Measurements from ENCODE around the gene PRRC2A. TPM values are rescaled to one million over a fixed set of nuclear protein-coding genes. Genes with fewer than 3 reads are reported as not detected.
A peak's percentile ranks its signal among the peaks of the same experiment; 100 is the strongest.

The PRRC2A gene
- total RNA-seq, 2 donors from 2014 or later, result 226 to 237 TPM

DNA sequence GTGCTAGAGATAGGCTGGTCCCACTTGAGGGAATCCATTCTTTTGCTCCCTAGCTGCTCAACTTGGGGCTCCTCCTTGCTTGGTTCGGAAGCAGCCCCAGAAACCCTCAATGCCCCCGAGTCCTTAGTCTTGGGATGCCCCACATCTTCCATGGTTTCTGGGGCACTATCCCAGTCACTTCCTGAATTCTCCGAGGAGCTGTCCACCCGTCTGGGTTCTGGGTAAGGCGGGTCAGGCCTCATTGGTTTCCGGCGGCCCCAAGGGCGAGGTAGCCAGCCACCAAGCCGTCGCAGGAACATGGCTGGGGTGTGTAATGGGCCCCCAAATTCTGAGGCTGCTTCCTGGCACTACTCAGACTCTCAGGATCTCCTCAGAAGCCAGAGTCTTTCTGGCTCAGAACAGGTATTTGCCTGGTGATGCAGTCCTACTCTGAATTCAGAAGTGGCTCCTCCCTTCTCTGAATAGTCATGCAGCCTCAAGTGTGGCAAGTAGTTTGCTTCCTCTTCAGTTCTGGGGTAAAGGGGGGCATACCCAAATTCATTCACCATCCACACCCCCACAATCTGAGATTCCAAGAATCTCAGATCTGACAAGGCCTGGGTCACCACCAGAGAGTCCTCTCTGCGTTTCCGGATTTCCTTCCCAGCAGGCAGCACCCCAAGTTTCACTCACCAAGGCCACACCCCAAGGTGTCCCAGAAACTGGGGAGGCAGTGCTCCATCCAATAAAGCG, 39.3 kb downstream of the PRRC2A start:
- Mint-ChIP-seq H3K27ac (peak overlapping the region; percentile 95), H3K36me3 (ENCODE audit: low read depth) (peaks cover 91% of the 10 kb centered on the region), H3K4me1 (peaks cover 33% of the 10 kb centered on the region), H3K4me3 (peak overlapping the region; percentile 96), H3K9me3 (no peaks in the 10 kb centered on the region), H3K27me3 (no peaks in the 10 kb centered on the region)
- peak; percentile 62 for ATAC-seq (replicated peaks)

DNA sequence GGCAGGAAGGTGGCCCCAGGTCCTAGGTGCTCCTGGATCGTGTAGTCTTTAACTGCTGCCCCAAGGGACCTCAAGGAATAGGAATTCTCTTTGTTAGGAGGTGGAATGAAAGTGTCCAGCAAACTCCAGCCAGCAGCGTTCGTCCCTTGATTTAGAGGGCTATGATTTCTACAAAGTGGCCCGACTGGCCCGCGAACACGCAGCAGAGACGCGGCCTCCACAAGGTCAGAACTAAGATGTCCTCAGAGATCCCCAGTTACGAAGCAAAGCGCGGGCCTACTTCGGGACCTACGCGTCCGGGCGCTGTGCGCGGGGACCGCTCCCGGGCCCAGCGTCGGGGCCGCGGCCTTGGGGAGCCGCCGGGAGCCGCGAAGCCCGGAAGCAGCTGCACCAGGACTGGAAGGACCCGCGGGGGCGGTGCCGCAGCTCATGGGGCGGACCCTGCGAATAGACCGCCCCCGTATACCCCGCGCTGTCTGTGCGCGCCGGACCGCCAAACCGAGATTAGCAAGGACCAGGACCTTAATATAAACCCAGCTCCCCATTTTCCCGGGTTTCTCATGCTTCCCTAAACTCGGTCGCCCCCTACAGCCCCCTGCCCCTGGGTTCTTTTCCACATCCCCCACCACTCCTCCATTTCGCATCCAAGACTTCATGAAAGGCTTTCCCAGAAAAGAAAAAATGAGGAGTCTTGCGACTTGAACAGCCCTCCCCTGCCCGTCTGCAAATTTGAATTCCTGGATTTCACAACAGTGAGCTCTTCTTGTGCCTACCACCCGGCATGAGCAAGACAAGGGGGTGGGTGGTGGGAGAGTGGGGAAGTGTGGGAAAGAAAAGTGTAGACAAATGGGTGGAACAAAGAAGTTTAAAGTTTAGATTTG, 40.1 kb downstream of the PRRC2A start, which contains the start of gene C6orf47:
TSS of gene C6orf47 (minus strand) at position 398 of the 881 bp plus-strand sequence. CDS start 831 bp downstream, outside the sequence.
- peak within 1 kb of the TSS; percentile 95 for H3K27ac Mint-ChIP-seq
- H3K4me1 Mint-ChIP-seq, result peaks cover 30% of the 10 kb centered on the region
- ATAC-seq (replicated peaks), result peak; percentile 64
- H3K36me3 Mint-ChIP-seq (ENCODE audit: low read depth), result peaks cover 92% of the 10 kb centered on the region
- peak within 1 kb of the TSS; percentile 96 for H3K4me3 Mint-ChIP-seq
- no peaks in the 10 kb centered on the region for H3K27me3 Mint-ChIP-seq
- H3K9me3 Mint-ChIP-seq, result no peaks in the 10 kb centered on the region

DNA sequence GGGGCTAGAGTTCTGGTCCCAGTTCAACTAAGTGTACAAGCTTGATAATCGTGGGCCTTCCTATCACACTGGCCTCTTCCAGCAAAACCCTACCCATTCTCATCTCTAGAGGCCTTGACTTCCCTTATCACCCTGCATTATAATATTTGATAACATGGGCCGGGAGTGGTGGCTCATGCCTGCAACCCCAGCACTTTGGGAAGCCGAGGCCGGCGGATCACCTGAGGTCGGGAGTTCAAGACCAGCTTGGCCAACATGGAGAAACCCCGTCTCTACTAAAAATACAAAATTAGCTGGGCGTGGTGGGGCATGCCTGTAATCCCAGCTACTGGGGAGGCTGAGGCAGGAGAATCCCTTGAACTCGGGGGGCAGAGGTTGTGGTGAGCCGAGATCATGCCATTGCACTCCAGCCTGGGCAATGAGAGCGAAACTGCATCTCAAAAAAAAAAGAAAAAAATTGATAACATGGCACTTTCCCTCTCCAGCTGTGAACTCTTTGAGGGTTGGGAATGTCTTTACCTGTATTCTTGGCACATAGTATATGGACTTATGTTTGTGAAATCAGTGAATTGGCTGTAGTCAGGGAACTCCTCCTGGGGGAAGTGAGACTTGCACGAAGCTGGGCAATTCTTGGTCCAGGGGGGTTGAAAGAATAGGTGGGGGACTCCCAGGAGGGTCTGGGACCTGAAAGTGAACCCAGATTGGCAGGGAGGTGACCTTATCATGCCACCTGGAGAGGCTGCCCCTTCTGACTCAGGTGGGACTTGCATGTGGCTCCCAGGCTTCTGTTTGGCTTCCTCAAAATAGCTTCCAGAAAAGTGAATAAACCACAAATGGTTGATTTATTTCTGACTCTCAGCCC, 41.0 kb downstream of the PRRC2A start:
- H3K27ac Mint-ChIP-seq, result peak overlapping the region; percentile 95
- H3K4me1 Mint-ChIP-seq, result peaks cover 26% of the 10 kb centered on the region
- H3K27me3 Mint-ChIP-seq, result no peaks in the 10 kb centered on the region
- peaks cover 92% of the 10 kb centered on the region for H3K36me3 Mint-ChIP-seq (ENCODE audit: low read depth)
- H3K9me3 Mint-ChIP-seq, result no peaks in the 10 kb centered on the region
- peak overlapping the region; percentile 96 for H3K4me3 Mint-ChIP-seq
- no peak for ATAC-seq (replicated peaks)

DNA sequence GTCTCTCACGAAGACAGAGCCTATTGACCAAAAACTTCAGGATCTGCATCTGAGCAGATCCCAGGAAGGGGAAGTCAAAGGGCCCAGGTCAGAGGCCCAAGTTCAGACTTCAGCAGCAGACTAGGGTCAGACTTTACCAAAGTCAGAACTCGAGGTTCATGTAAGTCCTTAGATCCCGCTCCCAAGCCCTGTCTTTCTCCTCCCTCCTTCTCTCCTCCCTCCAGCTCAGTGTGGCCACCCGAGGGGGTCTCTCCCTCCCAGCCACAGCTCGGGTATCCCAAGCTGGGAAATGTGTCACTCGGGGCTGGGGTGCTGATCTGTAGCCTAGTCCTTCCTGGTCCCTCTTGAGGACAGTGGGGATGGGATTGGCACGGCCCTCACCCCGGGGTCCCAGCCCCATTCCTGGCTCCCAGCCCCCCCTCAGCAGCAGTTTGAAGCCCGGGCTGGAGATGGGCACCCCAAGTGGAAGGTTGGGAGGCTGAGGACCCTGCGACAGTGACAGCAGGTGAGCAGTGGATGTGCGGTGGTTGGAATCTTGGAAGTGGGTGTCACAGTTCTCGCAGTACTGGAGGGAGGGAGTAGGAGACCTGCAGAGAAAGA, 41.7 kb downstream of the PRRC2A start:
- Mint-ChIP-seq H3K4me1 (peaks cover 30% of the 10 kb centered on the region), H3K9me3 (no peaks in the 10 kb centered on the region), H3K27me3 (no peaks in the 10 kb centered on the region), H3K27ac (peak overlapping the region; percentile 9), H3K36me3 (ENCODE audit: low read depth) (peaks cover 94% of the 10 kb centered on the region), H3K4me3 (peak overlapping the region; percentile 96)
- no peak for ATAC-seq (replicated peaks)

DNA sequence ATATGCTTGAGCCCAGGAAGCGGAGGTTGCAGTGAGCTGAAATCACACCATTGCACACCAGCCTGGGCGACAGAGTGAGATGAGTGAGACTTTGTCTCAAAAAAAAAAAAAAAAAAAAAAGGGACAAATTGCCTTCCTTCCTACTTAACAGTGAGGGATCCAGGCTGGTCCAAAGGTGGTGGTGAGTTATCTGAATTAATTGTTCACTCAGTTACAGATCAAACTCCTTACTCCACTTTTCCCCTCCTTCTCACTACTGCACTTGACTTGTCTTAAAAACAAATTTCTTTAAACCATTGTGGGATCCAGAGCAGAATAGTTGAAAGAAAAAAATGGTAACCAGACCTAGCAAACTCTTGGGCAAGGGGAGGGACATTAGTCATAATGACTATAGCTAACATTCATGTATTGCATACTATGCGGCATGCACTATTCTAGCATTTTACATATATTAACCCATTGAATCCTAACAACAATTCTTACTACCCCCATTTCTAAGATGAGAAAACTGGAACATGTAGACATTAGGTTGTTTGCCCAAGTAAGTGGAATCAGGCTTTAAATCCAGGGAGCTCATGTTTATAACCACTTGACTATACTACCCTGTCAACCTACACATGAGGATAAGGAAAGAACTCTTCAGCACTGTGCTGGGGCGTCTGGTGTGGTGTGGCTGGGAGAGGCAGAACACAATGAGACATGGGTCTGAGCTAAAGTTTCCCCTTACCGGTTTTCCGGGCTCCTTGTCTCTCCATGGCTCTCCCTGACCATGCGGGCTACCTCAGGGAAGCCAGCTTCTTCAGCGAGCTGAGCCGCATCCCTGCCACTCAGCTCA, 42.8 kb downstream of the PRRC2A start:
- peaks cover 94% of the 10 kb centered on the region for H3K36me3 Mint-ChIP-seq (ENCODE audit: low read depth)
- no peaks in the 10 kb centered on the region for H3K9me3 Mint-ChIP-seq
- no peak for ATAC-seq (replicated peaks)
- peak overlapping the region; percentile 97 for H3K27ac Mint-ChIP-seq
- H3K27me3 Mint-ChIP-seq, result no peaks in the 10 kb centered on the region
- H3K4me3 Mint-ChIP-seq, result peak overlapping the region; percentile 96
- peaks cover 27% of the 10 kb centered on the region for H3K4me1 Mint-ChIP-seq

DNA sequence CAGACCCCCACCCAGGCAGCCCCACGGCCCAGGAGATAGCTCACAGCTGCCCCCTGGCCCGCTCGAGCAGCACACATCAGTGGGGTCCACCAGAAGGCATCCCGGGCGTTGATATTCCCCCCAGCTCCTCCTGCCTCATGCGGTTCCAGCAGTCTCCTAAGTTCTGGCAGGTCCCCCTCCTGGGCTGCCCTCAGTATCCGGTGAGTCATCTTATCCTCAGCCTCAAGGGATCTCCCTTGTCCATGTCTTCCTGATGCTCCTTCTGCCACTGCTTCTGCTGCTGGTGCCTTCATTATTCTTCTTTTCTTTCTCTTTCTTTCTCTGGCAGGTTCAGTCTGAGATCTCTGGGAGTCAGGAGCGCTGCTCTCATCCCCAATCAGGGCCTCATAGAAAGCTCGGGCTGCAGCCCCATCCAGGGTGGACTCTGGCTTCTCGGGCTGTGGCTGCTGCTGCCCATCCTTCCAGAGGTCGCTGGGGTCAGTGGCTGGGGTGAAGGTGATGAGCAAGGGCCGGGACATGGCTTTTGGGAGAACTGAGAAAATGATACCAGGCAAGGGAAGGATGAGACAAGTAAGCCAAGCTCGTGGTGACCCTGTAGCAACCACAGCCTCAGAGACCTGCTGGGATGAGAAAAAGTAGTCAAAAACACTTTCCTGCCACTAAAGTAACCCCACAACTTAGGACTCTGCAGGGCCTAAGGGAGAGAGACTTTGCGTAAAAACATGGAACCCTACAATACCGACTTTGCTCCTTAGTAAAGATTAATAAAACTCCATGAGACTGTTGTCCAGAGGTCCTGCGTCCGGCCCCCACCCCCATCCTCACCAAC, 43.7 kb downstream of the PRRC2A start:
- Mint-ChIP-seq H3K9me3 (no peaks in the 10 kb centered on the region), H3K4me3 (peak overlapping the region; percentile 96), H3K27ac (peak overlapping the region; percentile 97), H3K27me3 (no peaks in the 10 kb centered on the region), H3K4me1 (peaks cover 23% of the 10 kb centered on the region), H3K36me3 (ENCODE audit: low read depth) (peaks cover 94% of the 10 kb centered on the region)
- no peak for ATAC-seq (replicated peaks)

DNA sequence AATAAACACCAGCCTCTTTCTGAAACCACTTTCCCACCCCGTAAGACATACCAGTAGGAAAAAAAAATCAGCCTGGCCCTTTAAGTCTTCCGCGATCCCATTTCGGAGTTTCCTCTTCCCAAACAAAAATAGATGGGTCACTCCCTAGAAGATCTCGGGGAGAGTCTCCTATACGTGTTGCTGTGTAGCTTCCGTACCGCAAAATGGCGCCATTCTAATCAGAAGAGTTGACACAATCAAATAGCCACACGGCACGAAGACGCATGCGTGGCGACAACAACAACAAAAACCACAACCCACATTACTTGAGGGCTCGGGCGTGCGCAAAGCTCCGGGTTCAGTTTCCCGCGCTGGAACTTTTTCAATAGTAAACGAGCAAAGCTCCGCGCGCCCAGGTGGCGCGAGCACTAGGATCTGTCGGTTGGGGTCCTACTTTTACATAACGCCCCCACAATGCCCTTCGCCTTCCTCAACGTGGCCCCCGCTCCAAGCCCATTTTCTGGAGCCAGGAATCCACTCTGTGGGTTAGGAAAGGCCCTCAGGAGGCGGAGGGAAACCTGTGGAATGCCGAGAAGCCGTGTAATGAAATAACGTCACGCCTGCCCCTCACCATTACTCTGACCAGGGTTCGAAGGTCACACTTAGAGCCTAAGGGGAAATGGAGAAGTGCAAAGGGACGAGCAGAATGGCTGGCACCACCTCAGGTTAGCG, 44.4 kb downstream of the PRRC2A start, which contains the start of gene GPANK1:
TSS of gene GPANK1 (minus strand) at position 208 of the 711 bp plus-strand sequence. CDS start 519 bp downstream, outside the sequence.
- Mint-ChIP-seq H3K9me3 (no peaks in the 10 kb centered on the region), H3K4me1 (peaks cover 23% of the 10 kb centered on the region), H3K4me3 (peak within 1 kb of the TSS; percentile 96), H3K36me3 (ENCODE audit: low read depth) (peaks cover 94% of the 10 kb centered on the region), H3K27me3 (no peaks in the 10 kb centered on the region), H3K27ac (peak within 1 kb of the TSS; percentile 97)
- ATAC-seq (replicated peaks), result peak; percentile 43

DNA sequence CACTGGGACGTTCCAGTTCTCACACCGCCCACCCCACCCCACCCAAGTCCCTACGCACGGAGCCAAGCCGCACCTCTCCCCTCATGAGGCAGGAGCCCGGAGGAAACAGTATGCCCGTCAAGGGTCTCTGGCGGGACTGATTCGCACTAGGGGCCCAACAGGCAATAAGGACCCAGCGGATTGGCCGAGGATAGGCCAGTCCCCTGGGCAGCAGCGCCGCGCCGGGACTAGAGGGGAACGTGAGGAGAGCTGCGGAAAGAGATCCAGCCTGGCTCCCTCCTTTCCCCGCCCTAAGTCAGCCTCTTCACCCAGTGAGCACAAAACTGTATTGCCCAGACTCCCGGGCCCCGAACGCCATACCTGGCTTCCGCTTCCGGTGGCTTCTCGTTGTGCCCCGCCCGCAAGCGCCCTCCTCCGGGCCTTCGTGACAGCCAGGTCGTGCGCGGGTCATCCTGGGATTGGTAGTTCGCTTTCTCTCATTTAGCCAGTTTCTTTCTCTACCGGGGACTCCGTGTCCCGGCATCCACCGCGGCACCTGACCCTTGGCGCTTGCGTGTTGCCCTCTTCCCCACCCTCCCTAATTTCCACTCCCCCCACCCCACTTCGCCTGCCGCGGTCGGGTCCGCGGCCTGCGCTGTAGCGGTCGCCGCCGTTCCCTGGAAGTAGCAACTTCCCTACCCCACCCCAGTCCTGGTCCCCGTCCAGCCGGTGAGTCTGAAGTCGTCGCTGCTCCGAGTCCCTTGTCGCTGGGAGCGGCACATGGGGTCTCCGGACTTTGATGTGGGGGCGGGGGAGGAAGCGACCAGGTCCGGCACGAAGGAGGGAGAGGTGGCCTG, 45.2 kb downstream of the PRRC2A start, which contains the start of gene CSNK2B:
TSS of gene CSNK2B (plus strand) at position 580 of the 836 bp plus-strand sequence. CDS start 752 bp downstream, outside the sequence.
- H3K27ac Mint-ChIP-seq, result peak within 1 kb of the TSS; percentile 97

DNA sequence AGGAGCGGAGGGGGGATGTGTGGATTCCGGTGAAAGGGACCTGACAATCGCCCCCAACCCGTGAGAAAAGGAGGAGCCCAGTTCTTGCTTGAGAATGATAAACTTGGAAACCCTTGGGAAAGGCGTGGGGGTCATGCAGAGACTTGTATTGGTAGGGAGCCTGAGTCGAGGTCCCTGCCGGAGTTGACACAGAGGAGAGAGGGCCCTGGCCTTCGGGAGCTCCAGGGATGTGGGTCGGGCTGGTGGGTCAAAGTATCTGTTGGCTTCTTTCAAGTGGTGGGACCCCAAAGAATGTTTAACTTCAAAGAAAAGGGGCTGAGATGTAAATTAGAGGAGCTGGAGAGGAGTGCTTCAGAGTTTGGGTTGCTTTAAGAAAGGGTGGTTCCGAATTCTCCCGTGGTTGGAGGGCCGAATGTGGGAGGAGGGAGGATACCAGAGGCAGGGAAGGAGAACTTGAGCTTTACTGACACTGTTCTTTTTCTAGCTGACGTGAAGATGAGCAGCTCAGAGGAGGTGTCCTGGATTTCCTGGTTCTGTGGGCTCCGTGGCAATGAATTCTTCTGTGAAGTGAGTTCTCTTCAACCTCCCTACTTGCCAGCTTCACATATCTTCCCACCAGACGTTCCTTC, 45.9 kb downstream of the PRRC2A start:
- H3K9me3 Mint-ChIP-seq, result no peaks in the 10 kb centered on the region
- peak overlapping the region; percentile 96 for H3K4me3 Mint-ChIP-seq
- H3K27ac Mint-ChIP-seq, result peak overlapping the region; percentile 97
- peaks cover 23% of the 10 kb centered on the region for H3K4me1 Mint-ChIP-seq
- H3K36me3 Mint-ChIP-seq (ENCODE audit: low read depth), result peaks cover 96% of the 10 kb centered on the region
- no peak for ATAC-seq (replicated peaks)
- H3K27me3 Mint-ChIP-seq, result no peaks in the 10 kb centered on the region

More for the DNA sequence above, 45.2 kb downstream of the PRRC2A start, which contains the start of gene CSNK2B:
- ATAC-seq (replicated peaks), result peak; percentile 93
- Mint-ChIP-seq H3K4me3 (peak within 1 kb of the TSS; percentile 96), H3K9me3 (no peaks in the 10 kb centered on the region), H3K4me1 (peaks cover 23% of the 10 kb centered on the region), H3K36me3 (ENCODE audit: low read depth) (peaks cover 96% of the 10 kb centered on the region), H3K27me3 (no peaks in the 10 kb centered on the region)

DNA sequence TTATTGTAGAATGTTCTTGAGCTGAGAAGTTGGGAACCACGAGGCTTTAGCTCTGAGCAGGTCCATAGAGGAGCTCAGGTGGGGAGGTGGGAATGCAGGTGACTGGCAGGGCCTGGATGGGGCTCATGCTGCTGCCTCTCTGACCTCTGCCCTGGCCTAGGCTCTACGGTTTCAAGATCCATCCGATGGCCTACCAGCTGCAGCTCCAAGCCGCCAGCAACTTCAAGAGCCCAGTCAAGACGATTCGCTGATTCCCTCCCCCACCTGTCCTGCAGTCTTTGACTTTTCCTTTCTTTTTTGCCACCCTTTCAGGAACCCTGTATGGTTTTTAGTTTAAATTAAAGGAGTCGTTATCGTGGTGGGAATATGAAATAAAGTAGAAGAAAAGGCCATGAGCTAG, 49.2 kb downstream of the PRRC2A start, which contains the start of gene LY6G5B:
TSS of gene LY6G5B (plus strand) at position 301 of the 400 bp plus-strand sequence. CDS start 975 bp downstream, outside the sequence.
- no peaks in the 10 kb centered on the region for H3K27me3 Mint-ChIP-seq
- H3K4me1 Mint-ChIP-seq, result peaks cover 11% of the 10 kb centered on the region
- no peaks in the 10 kb centered on the region for H3K9me3 Mint-ChIP-seq
- H3K4me3 Mint-ChIP-seq, result no peak within 1 kb of the TSS
- peak within 1 kb of the TSS; percentile 59 for H3K27ac Mint-ChIP-seq
- no peak for ATAC-seq (replicated peaks)
- H3K36me3 Mint-ChIP-seq (ENCODE audit: low read depth), result peaks cover 92% of the 10 kb centered on the region

All from activated T-helper 17 cell treated with anti-CD3 and anti-CD28 coated beads, Interleukin-2, amount 50 U/mL, for 72 hours (primary cell).